ENCODE results near the gene PTTG1.

DNA sequence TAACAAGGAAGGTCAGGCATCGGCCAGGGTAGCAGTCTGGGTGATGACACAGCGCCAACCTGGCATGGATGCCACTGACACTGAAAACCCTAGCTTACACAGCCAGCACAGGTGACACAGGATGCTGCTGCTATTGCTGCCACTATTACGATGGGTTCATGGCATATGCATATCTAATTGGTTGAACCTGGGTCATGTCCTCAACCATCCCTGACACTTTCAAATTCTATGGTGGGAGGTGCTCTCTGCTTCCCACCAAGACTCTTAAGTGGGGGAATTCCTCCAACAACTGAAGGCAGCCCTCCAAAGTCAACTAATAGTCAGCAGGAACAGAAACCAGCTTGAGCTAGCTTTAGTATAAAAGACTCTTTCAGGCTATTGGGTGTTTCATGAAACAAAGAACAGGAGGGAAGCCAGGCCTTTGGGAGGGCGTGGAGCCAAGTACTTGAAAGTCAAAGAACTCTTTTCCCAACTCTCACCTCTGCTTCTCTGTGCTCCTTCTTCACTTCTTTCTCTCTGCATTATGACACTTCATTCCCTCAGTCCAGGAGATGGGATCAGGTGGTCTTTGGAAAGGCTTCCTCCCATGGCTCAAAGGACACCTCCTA is 21.3 kb downstream of the PTTG1 start:
- TF ChIP-seq CTCF (IDR thresholded peaks at IDR 0.05) (no peak), EZH2 (IDR thresholded peaks at IDR 0.05; ENCODE audit: borderline replicate concordance, insufficient read depth, low read depth, low read length, poor library complexity, severe bottlenecking) (no peak)

All from B cell (primary cell).